Dedifferentiated amniotic fluid mesenchymal stem cell (primary cell): ENCODE data around the gene CRCP.

ENCODE experiments used
- DNase-seq: peaks from one replicate; pipeline ENCODE4 v3.0.0-alpha.2; 2016; ENCODE audit errors: extremely low spot score

Gene CRCP

GRCh38 chr7:66189695-66190503 lies 75.3 kb downstream of the CRCP start:
- no peak for DNase-seq

GRCh38 chr7:66190504-66190857 lies 75.8 kb downstream of the CRCP start:
- DNase-seq, result no peak

GRCh38 chr7:66193146-66193725 lies 78.6 kb downstream of the CRCP start:
- no peak for DNase-seq

GRCh38 chr7:66198469-66198868 lies 83.8 kb downstream of the CRCP start:
- DNase-seq, result no peak

- DNase-seq, result no peak
These were observed 84.3 kb downstream of the CRCP start for GRCh38 chr7:66198956-66199355.

- no peak for DNase-seq
These were observed 87.8 kb downstream of the CRCP start for GRCh38 chr7:66202441-66202840.
